Measurements from ENCODE around the gene IL20RA. TPM values are rescaled to one million over a fixed set of nuclear protein-coding genes. Genes with fewer than 3 reads are reported as not detected.
"Not testable (repeated sequence)": the region's sequence is repeated elsewhere in the genome, so short reads cannot be mapped to it uniquely, and the experiment has no call there.

The IL20RA gene
- total RNA-seq, 2 experiments from 2014 or later, result not detected

DNA sequence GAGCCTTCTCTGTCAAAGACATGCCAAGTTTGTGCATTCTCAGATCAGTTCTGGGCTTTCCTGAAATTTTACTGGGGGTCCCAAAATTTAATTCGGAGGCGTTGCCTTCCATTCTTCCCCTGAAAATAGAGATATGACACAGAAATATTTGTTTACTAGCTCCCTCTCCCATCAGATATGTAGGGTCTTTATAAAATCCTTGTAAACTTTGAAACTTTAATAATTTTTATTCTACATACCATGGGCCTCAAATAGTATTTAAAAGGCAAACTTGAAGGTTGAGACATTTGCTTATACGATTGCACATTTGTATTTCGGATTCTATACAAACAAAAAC is 54.6 kb downstream of the IL20RA start:
- H3K4me1 Mint-ChIP-seq, result peaks cover 7% of the 10 kb centered on the region
- H3K27me3 Mint-ChIP-seq, result peaks cover 78% of the 10 kb centered on the region
- H3K36me3 Mint-ChIP-seq, result no peaks in the 10 kb centered on the region
- H3K27ac Mint-ChIP-seq, result no peak overlapping the region
- ATAC-seq (no peak), DNase-seq (no peak)
- H3K9me3 Mint-ChIP-seq (ENCODE audit: low read depth), result no peaks in the 10 kb centered on the region
- CTCF ChIA-PET, result no interaction called here
- no peak overlapping the region for H3K4me3 Mint-ChIP-seq

DNA sequence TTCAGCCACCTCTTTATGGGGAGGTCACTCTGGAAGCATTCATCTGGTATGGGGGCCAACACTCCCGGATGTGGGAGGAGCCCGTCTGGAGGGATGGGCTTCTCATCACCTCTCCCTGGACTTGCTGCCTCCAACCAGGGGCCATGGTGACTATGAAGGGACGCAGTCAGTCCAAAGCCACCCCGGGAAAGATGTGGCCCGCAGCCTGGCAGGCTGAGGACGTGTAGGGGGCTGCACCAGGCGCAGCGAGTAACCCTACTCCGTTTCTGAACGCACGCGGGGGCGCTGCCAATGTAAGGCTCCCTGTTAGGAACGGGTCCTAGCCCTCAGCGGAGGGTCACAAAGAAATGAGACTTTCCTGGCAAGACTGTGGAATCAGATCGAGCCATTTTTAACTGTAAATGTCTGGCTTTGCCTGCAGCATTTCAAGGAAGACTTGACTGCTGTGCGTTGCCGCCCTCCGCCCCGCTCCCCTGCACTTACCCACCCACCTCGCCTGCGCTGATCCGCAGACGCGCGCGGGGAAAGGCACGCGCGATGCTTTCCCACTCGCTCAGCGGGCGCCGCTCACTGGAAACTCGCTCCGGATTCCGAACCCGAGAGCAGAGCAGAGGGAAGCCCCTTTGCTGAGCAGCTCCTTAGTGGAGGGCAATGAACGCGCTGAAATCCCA is 55.1 kb downstream of the IL20RA start:
- DNase-seq, result no peak
- H3K36me3 Mint-ChIP-seq, result no peaks in the 10 kb centered on the region
- H3K4me3 Mint-ChIP-seq, result peak overlapping the region; percentile 12
- no peaks in the 10 kb centered on the region for H3K9me3 Mint-ChIP-seq (ENCODE audit: low read depth)
- CTCF ChIA-PET, result no interaction called here
- H3K4me1 Mint-ChIP-seq, result peaks cover 7% of the 10 kb centered on the region
- H3K27me3 Mint-ChIP-seq, result peaks cover 74% of the 10 kb centered on the region
- H3K27ac Mint-ChIP-seq, result no peak overlapping the region
- peak; percentile 23 for ATAC-seq

DNA sequence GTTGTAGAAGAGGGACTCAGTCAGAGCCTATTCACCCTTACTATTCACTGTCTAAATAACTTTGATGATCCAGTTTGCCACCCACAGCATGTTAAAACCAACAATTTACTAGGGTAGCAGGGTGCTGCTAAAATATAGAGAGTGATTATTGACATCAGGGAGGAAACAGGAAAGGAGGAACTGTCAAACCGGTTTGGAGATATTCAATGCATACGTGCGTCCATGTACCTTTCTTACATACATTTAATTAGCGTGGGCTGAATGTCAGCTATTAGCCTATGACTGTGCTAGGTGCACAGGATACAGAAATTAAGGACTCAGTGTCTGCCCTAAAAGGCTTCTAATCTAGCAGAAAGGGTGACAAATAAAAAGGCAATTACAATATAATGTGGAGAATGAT is 57.2 kb downstream of the IL20RA start:
- peaks cover 64% of the 10 kb centered on the region for H3K27me3 Mint-ChIP-seq

DNA sequence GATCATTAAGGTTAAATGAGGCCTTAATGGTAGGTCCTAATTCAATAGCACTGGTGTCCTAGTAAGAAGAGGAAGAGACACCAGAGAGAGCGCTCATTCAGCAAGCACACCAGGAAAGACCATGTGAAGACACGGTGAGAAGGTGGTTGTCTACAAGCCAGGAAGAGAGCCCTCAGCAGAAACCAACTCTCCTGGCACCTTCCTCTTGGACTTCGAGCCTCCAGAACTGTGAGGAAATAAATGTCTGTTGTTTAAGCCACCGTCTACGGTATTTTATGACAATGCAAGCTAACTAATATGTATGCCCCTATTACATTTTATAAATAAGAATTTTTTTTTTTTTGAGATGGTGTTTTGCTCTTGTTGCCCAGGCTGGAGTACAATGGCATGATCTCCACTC is 59.3 kb downstream of the IL20RA start:
- Mint-ChIP-seq H3K9me3 (ENCODE audit: low read depth) (no peaks in the 10 kb centered on the region), H3K4me1 (peaks cover 7% of the 10 kb centered on the region), H3K36me3 (no peaks in the 10 kb centered on the region), H3K4me3 (no peak overlapping the region), H3K27ac (no peak overlapping the region), H3K27me3 (peaks cover 55% of the 10 kb centered on the region)
- CTCF ChIA-PET, result no interaction called here
- ATAC-seq, result no peak
- no peak for DNase-seq

More for the DNA sequence above, 57.2 kb downstream of the IL20RA start:
- H3K36me3 Mint-ChIP-seq, result no peaks in the 10 kb centered on the region
- ATAC-seq, result no peak
- DNase-seq, result no peak
- H3K4me3 Mint-ChIP-seq, result no peak overlapping the region
- no peak overlapping the region for H3K27ac Mint-ChIP-seq
- no peaks in the 10 kb centered on the region for H3K9me3 Mint-ChIP-seq (ENCODE audit: low read depth)
- CTCF ChIA-PET, result no interaction called here
- peaks cover 7% of the 10 kb centered on the region for H3K4me1 Mint-ChIP-seq

DNA sequence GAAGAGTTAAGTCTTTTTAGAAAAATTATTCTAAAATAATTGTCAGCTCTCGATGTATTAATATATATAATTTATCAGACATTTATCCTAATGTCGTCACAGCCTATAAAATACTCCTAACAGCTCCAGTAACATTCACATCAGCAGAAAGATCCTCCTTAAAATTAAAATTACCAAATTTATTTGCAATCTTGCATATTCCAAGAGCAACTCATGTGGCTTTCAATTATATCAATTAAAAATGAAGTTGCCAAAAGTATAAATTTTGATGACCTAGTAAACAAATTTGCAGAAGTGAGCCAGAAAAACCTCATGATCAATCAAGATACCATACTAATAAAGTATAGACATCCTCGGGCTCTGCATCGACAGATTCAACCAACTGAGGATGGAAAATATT is 60.2 kb downstream of the IL20RA start:
- CTCF ChIA-PET, result no interaction called here
- ATAC-seq (no peak), DNase-seq (no peak)
- peaks cover 52% of the 10 kb centered on the region for H3K27me3 Mint-ChIP-seq
- no peak overlapping the region for H3K27ac Mint-ChIP-seq
- H3K4me1 Mint-ChIP-seq, result peaks cover 4% of the 10 kb centered on the region
- H3K9me3 Mint-ChIP-seq (ENCODE audit: low read depth), result no peaks in the 10 kb centered on the region
- no peaks in the 10 kb centered on the region for H3K36me3 Mint-ChIP-seq
- no peak overlapping the region for H3K4me3 Mint-ChIP-seq

DNA sequence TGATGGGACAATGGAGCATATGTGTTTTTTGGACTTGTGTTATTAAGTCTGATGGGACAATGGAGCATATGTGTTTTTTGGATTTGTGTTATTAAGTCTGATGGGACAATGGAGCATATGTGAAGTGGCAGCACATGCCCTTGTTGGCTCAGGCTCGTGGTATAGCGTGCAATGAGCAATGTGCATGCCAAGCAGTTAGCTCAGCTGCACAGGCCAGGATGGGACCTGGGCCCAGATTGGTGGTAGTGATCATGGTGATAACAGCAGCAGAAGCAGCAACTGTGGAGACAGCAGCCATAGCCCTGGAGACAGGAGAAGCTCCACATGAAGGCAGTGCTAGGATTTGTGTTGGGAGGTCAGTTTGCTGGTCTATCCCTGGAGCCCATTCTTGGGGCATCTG is 61.1 kb downstream of the IL20RA start:
- no peaks in the 10 kb centered on the region for H3K4me1 Mint-ChIP-seq
- no peak overlapping the region for H3K27ac Mint-ChIP-seq
- CTCF ChIA-PET, result no interaction called here
- peaks cover 48% of the 10 kb centered on the region for H3K27me3 Mint-ChIP-seq
- H3K36me3 Mint-ChIP-seq, result no peaks in the 10 kb centered on the region
- no peak for ATAC-seq
- H3K9me3 Mint-ChIP-seq (ENCODE audit: low read depth), result no peaks in the 10 kb centered on the region
- no peak for DNase-seq
- no peak overlapping the region for H3K4me3 Mint-ChIP-seq

DNA sequence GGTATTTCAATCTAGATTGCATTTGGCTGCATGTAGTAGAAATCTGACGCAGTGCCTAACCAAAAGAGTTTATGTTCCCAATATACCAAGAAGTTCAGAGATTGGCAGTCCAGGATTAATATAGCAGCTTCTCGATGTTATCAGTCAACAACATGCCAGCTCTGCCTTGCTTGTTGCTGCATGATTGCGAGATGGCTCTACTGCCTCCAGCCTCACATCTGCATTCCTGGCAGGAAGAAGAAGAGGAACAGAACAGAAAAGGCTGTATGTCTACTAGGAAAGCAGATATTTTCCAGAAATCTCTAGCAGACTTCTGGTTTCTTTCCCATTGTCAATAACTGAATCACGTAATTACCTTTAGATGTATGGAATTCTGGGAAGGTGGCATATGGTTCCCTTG is 61.8 kb downstream of the IL20RA start:
- ATAC-seq (no peak), DNase-seq (no peak)
- H3K4me3 Mint-ChIP-seq, result no peak overlapping the region
- H3K9me3 Mint-ChIP-seq (ENCODE audit: low read depth), result no peaks in the 10 kb centered on the region
- no peaks in the 10 kb centered on the region for H3K36me3 Mint-ChIP-seq
- CTCF ChIA-PET, result no interaction called here
- H3K27ac Mint-ChIP-seq, result no peak overlapping the region
- peaks cover 41% of the 10 kb centered on the region for H3K27me3 Mint-ChIP-seq
- no peaks in the 10 kb centered on the region for H3K4me1 Mint-ChIP-seq

DNA sequence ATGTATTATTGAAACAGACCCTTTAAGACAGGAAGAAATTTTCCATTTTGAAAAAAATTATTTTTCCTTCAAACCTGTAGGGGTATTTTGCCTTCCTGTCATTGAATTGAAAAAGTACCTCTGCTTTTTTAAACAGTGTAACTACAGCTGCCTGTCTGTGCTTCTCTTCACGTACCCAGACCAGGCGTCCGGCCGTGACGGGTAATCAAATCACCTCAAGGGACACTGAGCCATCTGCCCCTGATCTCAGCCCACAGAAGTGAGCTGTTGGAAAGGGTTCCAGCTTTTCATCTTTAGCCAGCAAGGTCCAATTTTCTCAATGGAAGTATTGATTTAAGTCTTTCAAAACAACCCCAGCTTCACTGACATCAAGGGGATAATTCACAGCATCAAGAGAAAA is 64.7 kb downstream of the IL20RA start:
- CTCF ChIA-PET, result interaction anchor here (1.0 to 1.5 kb wide), 3 partner anchors 10 to 113 kb away, joined by 3 read pairs; no protein-coding TSS in a partner anchor
- Mint-ChIP-seq H3K27me3 (peaks cover 28% of the 10 kb centered on the region), H3K9me3 (ENCODE audit: low read depth) (no peaks in the 10 kb centered on the region), H3K4me1 (no peaks in the 10 kb centered on the region), H3K27ac (no peak overlapping the region), H3K4me3 (no peak overlapping the region), H3K36me3 (no peaks in the 10 kb centered on the region)
- DNase-seq (no peak), ATAC-seq (no peak)

DNA sequence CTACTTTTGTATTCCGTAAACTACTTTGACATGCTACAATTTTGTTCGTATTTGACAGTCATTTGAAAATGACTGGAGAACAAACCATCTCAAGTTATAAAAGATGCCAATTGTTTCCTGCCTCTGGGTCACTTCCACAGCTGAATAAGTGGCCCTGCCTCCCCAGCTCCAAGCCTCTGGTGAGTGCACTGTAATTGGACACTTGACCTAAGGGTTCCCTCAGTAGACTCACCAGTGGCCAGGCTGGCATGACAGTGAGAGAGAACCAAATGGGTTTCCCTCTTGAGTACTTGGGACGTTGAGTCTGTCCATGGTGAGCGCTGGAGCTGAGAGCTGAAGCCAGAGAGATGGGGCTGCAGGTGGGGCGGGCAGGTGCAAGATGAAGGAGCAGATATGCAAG is 65.6 kb downstream of the IL20RA start:
- Mint-ChIP-seq H3K27ac (no peak overlapping the region), H3K36me3 (no peaks in the 10 kb centered on the region), H3K9me3 (ENCODE audit: low read depth) (no peaks in the 10 kb centered on the region), H3K27me3 (peaks cover 28% of the 10 kb centered on the region), H3K4me1 (no peaks in the 10 kb centered on the region), H3K4me3 (no peak overlapping the region)
- ATAC-seq, result no peak
- DNase-seq, result no peak
- CTCF ChIA-PET, result no interaction called here

DNA sequence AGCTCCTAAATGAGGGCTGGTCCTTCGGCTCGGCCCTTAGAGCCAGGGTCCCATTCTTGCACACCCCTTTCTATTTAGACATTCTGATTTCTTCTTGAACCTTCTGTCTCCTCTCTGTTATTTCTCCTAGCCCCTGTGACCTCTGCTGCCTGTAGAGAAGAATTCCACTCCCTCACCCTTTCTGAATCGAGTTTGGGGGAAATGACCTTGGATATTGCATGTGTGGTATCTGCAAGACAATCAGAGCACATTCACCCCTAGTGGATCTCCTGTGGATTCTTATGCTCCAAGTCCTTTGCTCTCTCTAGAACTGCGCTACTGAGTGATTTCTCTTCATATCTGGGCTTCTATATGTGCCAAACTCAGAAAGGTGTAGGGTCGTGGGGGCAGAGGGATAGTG is 67.7 kb downstream of the IL20RA start:
- Mint-ChIP-seq H3K27me3 (peaks cover 26% of the 10 kb centered on the region), H3K4me3 (no peak overlapping the region), H3K36me3 (no peaks in the 10 kb centered on the region), H3K9me3 (ENCODE audit: low read depth) (no peaks in the 10 kb centered on the region), H3K4me1 (no peaks in the 10 kb centered on the region), H3K27ac (no peak overlapping the region)
- ATAC-seq (no peak), DNase-seq (no peak)
- CTCF ChIA-PET, result no interaction called here

DNA sequence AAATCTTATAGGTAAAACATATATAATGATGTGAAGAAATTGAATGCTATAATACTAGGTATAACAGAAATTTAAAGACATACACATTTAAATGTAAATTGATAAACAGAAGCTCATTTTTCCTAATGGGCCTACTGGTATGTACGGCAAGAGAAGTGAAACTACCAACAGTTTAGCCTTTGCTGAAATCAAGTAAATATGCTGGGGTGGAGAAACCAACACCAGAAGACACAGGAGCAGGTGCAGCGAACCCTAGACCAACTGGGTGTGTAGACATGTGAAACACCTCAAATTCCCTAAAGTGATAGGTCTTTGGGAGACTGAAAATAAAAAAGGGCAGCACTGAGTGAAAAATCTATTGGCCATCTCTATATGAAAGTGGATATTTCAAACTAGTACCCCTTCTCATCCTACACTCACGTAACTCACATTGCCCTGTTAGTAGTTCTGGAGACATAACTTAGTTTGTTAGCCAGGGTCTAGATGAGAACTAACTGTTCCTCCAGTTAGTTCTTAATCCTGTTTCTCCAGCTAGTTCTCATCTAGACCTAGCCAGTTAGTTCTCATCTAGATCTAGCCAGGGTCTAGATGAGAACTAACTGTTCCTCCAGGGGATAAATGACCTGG is 69.6 kb downstream of the IL20RA start:
- no peak overlapping the region for H3K27ac Mint-ChIP-seq
- ATAC-seq (no peak), DNase-seq (no peak)
- H3K27me3 Mint-ChIP-seq, result peaks cover 26% of the 10 kb centered on the region
- CTCF ChIA-PET, result no interaction called here
- no peak overlapping the region for H3K4me3 Mint-ChIP-seq
- H3K9me3 Mint-ChIP-seq (ENCODE audit: low read depth), result no peaks in the 10 kb centered on the region
- no peaks in the 10 kb centered on the region for H3K36me3 Mint-ChIP-seq
- no peaks in the 10 kb centered on the region for H3K4me1 Mint-ChIP-seq

DNA sequence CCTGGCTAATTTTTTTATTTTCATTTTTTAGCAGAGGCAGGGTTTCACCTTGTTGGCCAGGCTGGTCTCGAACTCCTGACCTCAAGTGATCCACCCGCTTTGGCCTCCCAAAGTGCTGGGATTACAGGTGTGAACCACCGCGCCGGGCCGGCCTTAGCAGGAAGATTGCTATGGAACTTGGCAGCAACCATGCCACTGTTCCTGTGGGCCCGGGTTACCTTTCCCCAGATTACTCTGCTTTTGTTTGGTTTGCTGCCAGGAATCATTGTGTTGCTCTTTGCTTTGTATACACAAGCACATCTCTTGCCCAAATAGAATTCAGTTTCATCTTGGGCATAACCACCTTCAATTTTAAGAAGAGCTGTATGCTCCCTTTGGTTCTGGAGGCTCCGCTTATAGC is 71.0 kb downstream of the IL20RA start:
- H3K9me3 Mint-ChIP-seq (ENCODE audit: low read depth); CTCF ChIA-PET; ATAC-seq; DNase-seq; H3K4me3 Mint-ChIP-seq; H3K27ac Mint-ChIP-seq; H3K4me1 Mint-ChIP-seq; H3K36me3 Mint-ChIP-seq: not testable (repeated sequence)
- peaks cover 24% of the 10 kb centered on the region for H3K27me3 Mint-ChIP-seq

DNA sequence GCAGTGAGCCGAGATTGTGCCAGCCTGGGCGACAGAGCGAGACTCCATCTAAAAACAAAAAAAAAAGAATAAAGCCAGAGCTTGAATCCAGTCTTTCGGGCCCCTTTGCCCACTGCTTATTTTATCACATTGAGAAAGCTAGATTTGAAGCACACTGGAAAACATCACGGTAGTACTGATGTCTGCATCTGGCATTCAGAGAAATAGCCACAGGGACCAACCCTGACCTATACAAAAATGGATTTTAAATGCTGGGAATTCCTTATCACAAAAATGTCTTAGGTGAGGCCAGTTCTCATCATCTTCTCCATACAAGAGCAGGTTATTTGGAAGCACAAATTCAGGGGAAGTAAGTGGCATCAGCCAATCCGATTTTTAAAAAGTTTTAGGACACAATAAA is 73.2 kb downstream of the IL20RA start:
- H3K4me3 Mint-ChIP-seq, result no peak overlapping the region
- CTCF ChIA-PET, result interaction anchor here (1.2 to 1.6 kb wide), 2 partner anchors 11 to 123 kb away, joined by 3 to 4 read pairs; no protein-coding TSS in a partner anchor
- H3K27me3 Mint-ChIP-seq, result peaks cover 33% of the 10 kb centered on the region
- no peaks in the 10 kb centered on the region for H3K36me3 Mint-ChIP-seq
- DNase-seq, result no peak
- no peaks in the 10 kb centered on the region for H3K9me3 Mint-ChIP-seq (ENCODE audit: low read depth)
- ATAC-seq, result no peak
- peaks cover 5% of the 10 kb centered on the region for H3K4me1 Mint-ChIP-seq
- no peak overlapping the region for H3K27ac Mint-ChIP-seq

DNA sequence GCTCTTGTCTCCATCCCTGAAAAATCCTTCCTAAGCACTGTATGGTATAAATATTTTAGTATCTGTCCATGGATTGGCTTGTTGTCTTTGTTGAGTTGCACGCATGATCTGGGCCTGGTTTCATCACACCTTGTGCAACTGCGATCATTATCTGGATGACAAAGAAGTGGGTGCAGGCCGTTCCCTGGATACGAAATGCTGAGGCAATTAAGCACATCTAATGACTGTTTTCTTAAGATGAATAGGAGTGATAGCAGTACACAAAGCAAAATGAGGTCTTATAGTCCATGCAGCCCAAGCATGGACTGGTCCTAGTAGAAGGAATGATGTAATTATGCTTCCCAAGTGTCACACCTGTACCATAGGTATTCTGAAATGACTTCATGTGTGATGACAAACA is 74.8 kb downstream of the IL20RA start:
- Mint-ChIP-seq H3K27me3 (peaks cover 45% of the 10 kb centered on the region), H3K27ac (no peak overlapping the region), H3K4me3 (no peak overlapping the region), H3K9me3 (ENCODE audit: low read depth) (no peaks in the 10 kb centered on the region), H3K36me3 (no peaks in the 10 kb centered on the region), H3K4me1 (peaks cover 5% of the 10 kb centered on the region)
- DNase-seq (no peak), ATAC-seq (no peak)
- CTCF ChIA-PET, result interaction anchor here (0.9 kb wide), 1 partner anchor 11 kb away, joined by 3 read pairs; no protein-coding TSS in a partner anchor
